ENCODE data around the gene YDJC. TPM values are rescaled to one million over a fixed set of nuclear protein-coding genes. Genes with fewer than 3 reads are reported as not detected.
"Not testable (repeated sequence)": the region's sequence is repeated elsewhere in the genome, so short reads cannot be mapped to it uniquely, and the experiment has no call there.

YDJC gene
- total and polyA plus RNA-seq, 2 of the 13 experiments (the other 11 are each of a cell fraction or from before 2014, with no cell fraction given) = 15.3 to 32.0 TPM

- TF ChIP-seq CEBPG (CRISPR knock-in tag; IDR thresholded peaks at IDR 0.05) (peak; percentile 69), ZNF362 (CRISPR knock-in tag; IDR thresholded peaks at IDR 0.05; ENCODE audit: borderline replicate concordance) (peak; percentile 80), ZNF770 (CRISPR knock-in tag; IDR thresholded peaks at IDR 0.05) (0 out of 2 replicates have a peak, but pooled peaks have one; percentile 23), ATF7 (IDR thresholded peaks at IDR 0.05) (0 out of 2 replicates have a peak, but pooled peaks have one; percentile 22), CEBPB (IDR thresholded peaks at IDR 0.05; ENCODE audit: borderline replicate concordance, low read depth, low read length) (peak; percentile 25; the same call in 1 of the 2 replicates)
- CTCF ChIA-PET (ENCODE audit: low intra/inter-chr PET ratio, low total read pairs); POLR2A ChIA-PET; H3K9ac ChIP-seq (ENCODE audit: insufficient read depth, low read depth, low read length); in situ Hi-C loops (cut with HindIII; ENCODE audit: extremely low pct_ligation_motif_present, low pct_unique_long_range_greater_than_20kb); BruUV-seq (replicated peaks); H3K79me2 ChIP-seq (ENCODE audit: insufficient read depth, low read length); H3K4me2 ChIP-seq (ENCODE audit: low read depth, low read length); H3K4me3 ChIP-seq (replicated peaks in 1 of 3; ENCODE audit: insufficient read depth in 1 of 3, low read depth in 2 of 3, low read length in 3 of 3); H3K27me3 ChIP-seq (ENCODE audit: control insufficient read depth in 1 of 2, insufficient read depth in 2 of 2, low read length in 2 of 2); intact Hi-C loops (cut with micrococcal nuclease; ENCODE audit: unreplicated experiment); H2AFZ ChIP-seq (ENCODE audit: low read length); H3K9me3 ChIP-seq (ENCODE audit: low read length); FAIRE-seq; H3K36me3 ChIP-seq (replicated peaks in 1 of 2; ENCODE audit: control insufficient read depth in 1 of 2, insufficient read depth in 2 of 2, low read length in 2 of 2); ATAC-seq; H4K20me1 ChIP-seq (ENCODE audit: insufficient read depth, low read length); H3K27ac ChIP-seq (ENCODE audit: extremely low read length, insufficient read depth, low read length); DNase-seq (ENCODE audit: low spot score); TF ChIP-seq ATF7 (CRISPR knock-in tag; IDR thresholded peaks at IDR 0.05): not testable (repeated sequence)
- WGBS (ENCODE audit: low lambda C conversion rate) = 36% methylated on average over 2 of the region's 2 CpGs
- H3K4me1 ChIP-seq (ENCODE audit: insufficient read depth, low read length) = peaks cover 70% of the 10 kb centered on the region
These were observed 7.6 kb upstream of the YDJC start for GRCh38 chr22:21637450-21637849.
